Fibroblast of upper back skin (primary cell): Measurements from ENCODE around the gene ASCL5.
"Not testable (repeated sequence)": the region's sequence is repeated elsewhere in the genome, so short reads cannot be mapped to it uniquely, and the experiment has no call there.

Source experiments
- DNase-seq: peaks from one replicate; pipeline ENCODE4 v3.0.0-alpha.2; 2013

Gene ASCL5

GRCh38 chr1:201126832-201127754 is at the start of gene ASCL5:
TSS of gene ASCL5 (minus strand) at chr1:201127184. CDS start at chr1:201115372, 11,812 bp downstream.
- no peak for DNase-seq

- DNase-seq: no peak
These were observed 49.0 kb upstream of the ASCL5 start for GRCh38 chr1:201175820-201176500.

GRCh38 chr1:201173736-201174135 is 46.8 kb upstream of the ASCL5 start:
- no peak for DNase-seq

GRCh38 chr1:201172999-201173610 is 46.1 kb upstream of the ASCL5 start:
- peak; percentile 31 for DNase-seq

- DNase-seq: no peak
These were observed 45.3 kb upstream of the ASCL5 start for GRCh38 chr1:201172326-201172725.

- peak; percentile 22 for DNase-seq
These were observed 44.4 kb upstream of the ASCL5 start for GRCh38 chr1:201171063-201172036.

GRCh38 chr1:201170533-201171062 is 43.6 kb upstream of the ASCL5 start:
- DNase-seq: peak; percentile 90

- no peak for DNase-seq
These were observed 43.1 kb upstream of the ASCL5 start for GRCh38 chr1:201169971-201170532.

GRCh38 chr1:201169203-201169602 is 42.2 kb upstream of the ASCL5 start:
- DNase-seq: no peak

- no peak for DNase-seq
These were observed 40.3 kb upstream of the ASCL5 start for GRCh38 chr1:201167041-201167991.

GRCh38 chr1:201164645-201165044 is 37.7 kb upstream of the ASCL5 start:
- DNase-seq: peak; percentile 18

GRCh38 chr1:201163707-201164106 is 36.7 kb upstream of the ASCL5 start:
- DNase-seq: no peak

- not testable (repeated sequence) for DNase-seq
These were observed 36.1 kb upstream of the ASCL5 start for GRCh38 chr1:201163036-201163435.

GRCh38 chr1:201157949-201158348 is 31.0 kb upstream of the ASCL5 start:
- DNase-seq: no peak

- DNase-seq: no peak
These were observed 29.8 kb upstream of the ASCL5 start for GRCh38 chr1:201156819-201157218.

GRCh38 chr1:201156346-201156745 is 29.4 kb upstream of the ASCL5 start:
- no peak for DNase-seq

GRCh38 chr1:201155354-201155753 is 28.4 kb upstream of the ASCL5 start:
- DNase-seq: no peak

- peak; percentile 96 for DNase-seq
These were observed 27.6 kb upstream of the ASCL5 start, which contains the start of gene TMEM9 for GRCh38 chr1:201154389-201155165. TSS of gene TMEM9 (minus strand) at chr1:201154474. CDS start at chr1:201153923, 551 bp downstream.
